Natural killer cell (primary cell): ENCODE results near the gene ULK1. TPM values are rescaled to one million over a fixed set of nuclear protein-coding genes. Genes with fewer than 3 reads are reported as not detected.

ENCODE experiments used
- ATAC-seq, 3 donors: fragments of 150-1000 bp in 2 of 3; fragments of 200-7000 bp in 1 of 3; cut with Tn5 transposase; 1 replicate in 1 of 3; 2 replicates in 2 of 3; pipeline ENCODE4 v1.10.0; 2021; ENCODE audit warnings: mild to moderate bottlenecking in 2 of 3, moderate library complexity in 2 of 3
- DNase-seq, 2 donors: peaks; one replicate each; pipeline versions ENCODE4 v3.0.0 to v3.0.0-alpha.2; 2013 to 2021; ENCODE audit warnings: mixed read lengths in 1 of 2
- H3K27ac ChIP-seq: one replicate; pipeline ENCODE4 v1.5.1; 2013; ENCODE audit warnings: mild to moderate bottlenecking, low read length
- H3K27me3 ChIP-seq: one replicate; pipeline ENCODE4 v1.6.1; 2013; ENCODE audit warnings: low read length; ENCODE audit not compliant: control insufficient read depth, insufficient read depth
- H3K36me3 ChIP-seq: one replicate; pipeline ENCODE4 v1.6.1; 2013; ENCODE audit warnings: low read length; ENCODE audit not compliant: control insufficient read depth, insufficient read depth
- H3K4me1 ChIP-seq: one replicate; pipeline ENCODE4 v1.6.1; 2013; ENCODE audit warnings: low read length; ENCODE audit not compliant: control insufficient read depth, insufficient read depth
- H3K4me3 ChIP-seq: one replicate; pipeline ENCODE4 v1.5.1; 2013; ENCODE audit warnings: low read length
- H3K9me3 ChIP-seq: one replicate; pipeline ENCODE4 v1.6.1; 2013; ENCODE audit warnings: low read length; ENCODE audit not compliant: control insufficient read depth, insufficient read depth
- H3K27ac Mint-ChIP-seq, 2 donors: one replicate each; pipeline ENCODE4 v1.8.0; 2022; ENCODE audit warnings: mild to moderate bottlenecking in 2 of 2, mixed read lengths in 2 of 2, moderate library complexity in 1 of 2
- H3K27me3 Mint-ChIP-seq, 2 donors: one replicate each; pipeline ENCODE4 v1.8.0; 2022; ENCODE audit warnings: low read depth in 2 of 2, mixed read lengths in 2 of 2
- H3K36me3 Mint-ChIP-seq: one replicate; pipeline ENCODE4 v1.8.0; 2022; ENCODE audit warnings: mixed read lengths
- H3K4me1 Mint-ChIP-seq, 2 donors: one replicate each; pipeline ENCODE4 v1.8.0; 2022; ENCODE audit warnings: mixed read lengths in 2 of 2
- H3K4me3 Mint-ChIP-seq: one replicate; pipeline ENCODE4 v1.8.0; 2022; ENCODE audit warnings: mild to moderate bottlenecking, moderate library complexity, mixed read lengths
- H3K9me3 Mint-ChIP-seq, 2 donors: one replicate each; pipeline ENCODE4 v1.8.0; 2022; ENCODE audit warnings: mixed read lengths in 2 of 2
- CTCF ChIP-seq: fragments of 200-600 bp; IDR thresholded peaks from one replicate; pipeline ENCODE4 v1.8.0; 2022; ENCODE audit warnings: antibody characterized with exemption
- WGBS: methylation state at CpG from one replicate; pipeline ENCODE4 v1.1.7; 2013; ENCODE audit warnings: missing lambda C conversion rate; ENCODE audit not compliant: insufficient coverage; 5-methylcytosine and 5-hydroxymethylcytosine counted together
- intact Hi-C: fragments of 100-400 bp; cut with micrococcal nuclease; formaldehyde crosslinking; loops from one replicate; pipeline ENCODE4 v1.14.2; 2022
- total RNA-seq, 4 donors: library from RNA; stranded (reverse); fragments of 120-200 nt in 1 of 4; gene quantifications; one replicate each; pipeline versions ENCODE4 v1.2.3 to v1.2.4, GENCODE V29; 2013 to 2022

The ULK1 gene
- total RNA-seq, 3 donors from 2014 or later (not counting 1 experiment from before 2014, with no cell fraction given): 99.1 to 142 (median 123) TPM

DNA sequence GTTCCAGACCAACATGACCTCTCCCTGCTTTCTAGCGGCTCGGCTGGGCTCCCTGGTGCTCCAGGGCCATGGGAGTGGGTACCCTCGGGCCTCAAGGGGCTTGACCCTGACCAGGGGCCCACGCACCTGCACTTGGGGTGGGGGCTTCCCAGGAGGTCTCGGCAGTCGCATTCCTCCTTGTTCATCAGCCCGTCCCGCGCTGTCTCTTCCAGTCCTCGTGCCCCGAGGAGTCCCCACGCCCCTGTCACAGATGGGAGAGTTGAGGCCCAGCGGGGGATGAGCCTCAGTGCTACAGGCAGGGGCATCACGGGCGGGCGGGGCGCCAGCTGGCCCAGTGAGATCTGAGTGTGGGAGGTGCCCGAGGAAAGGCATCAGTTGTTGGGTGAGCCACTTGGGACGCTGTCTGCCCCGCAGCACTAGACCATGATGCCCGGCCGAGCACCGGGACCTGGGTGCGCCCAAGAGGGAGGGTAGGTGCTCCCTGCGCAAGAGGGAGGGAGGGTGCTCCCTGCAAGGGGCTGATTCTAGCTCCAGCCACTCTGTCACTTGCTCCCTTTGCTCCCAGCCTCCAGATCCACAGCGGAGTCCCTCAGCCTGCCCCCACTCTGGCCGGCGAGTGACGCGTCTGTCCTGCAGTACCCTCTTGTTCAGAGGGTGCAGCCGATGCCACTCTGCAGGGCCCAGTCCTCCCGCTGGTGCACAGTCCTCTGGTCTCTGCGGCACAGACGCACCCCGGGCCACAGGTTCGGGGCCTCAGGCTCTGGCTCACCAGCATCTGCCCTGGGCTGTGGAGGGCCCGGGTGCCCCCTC lies 42.5 kb upstream of the ULK1 start:
- Mint-ChIP-seq H3K9me3 (no peaks in the 10 kb centered on the region), H3K36me3 (no peaks in the 10 kb centered on the region), H3K4me3 (no peak overlapping the region), H3K27me3 (peaks cover 0 to 5% of the 10 kb centered on the region in 2 donors), H3K4me1 (no peaks in the 10 kb centered on the region), H3K27ac (no peak overlapping the region)
- no peak for ATAC-seq
- intact Hi-C loops: no loop called here
- DNase-seq: no peak
- H3K27ac ChIP-seq: no peak overlapping the region
- WGBS: 85% methylated on average over 37 of the region's 37 CpGs
- no peaks in the 10 kb centered on the region for H3K27me3 ChIP-seq
- H3K4me3 ChIP-seq: no peak overlapping the region
- no peaks in the 10 kb centered on the region for H3K36me3 ChIP-seq
- TF ChIP-seq CTCF: no peak
- peaks cover 9% of the 10 kb centered on the region for H3K4me1 ChIP-seq
- H3K9me3 ChIP-seq: no peaks in the 10 kb centered on the region

GRCh38 chr12:131852551-131853299 lies 41.7 kb upstream of the ULK1 start:
- no peak overlapping the region for H3K27ac Mint-ChIP-seq
- no peak for ATAC-seq

GRCh38 chr12:131853832-131854797 lies 40.3 kb upstream of the ULK1 start:
- H3K27ac Mint-ChIP-seq: no peak overlapping the region
- Histone ChIP-seq H3K9me3 (no peaks in the 10 kb centered on the region), H3K4me3 (no peak overlapping the region), H3K4me1 (peaks cover 9% of the 10 kb centered on the region), H3K36me3 (no peaks in the 10 kb centered on the region), H3K27ac (no peak overlapping the region), H3K27me3 (no peaks in the 10 kb centered on the region)
- no peak for TF ChIP-seq CTCF
- 93% methylated on average over 35 of the region's 35 CpGs for WGBS
- peaks cover 0 to 5% of the 10 kb centered on the region in 2 donors for H3K27me3 Mint-ChIP-seq
- H3K36me3 Mint-ChIP-seq: no peaks in the 10 kb centered on the region
- H3K4me3 Mint-ChIP-seq: no peak overlapping the region
- H3K4me1 Mint-ChIP-seq: no peaks in the 10 kb centered on the region
- H3K9me3 Mint-ChIP-seq: no peaks in the 10 kb centered on the region
- no peak for DNase-seq
- intact Hi-C loops: no loop called here
- no peak for ATAC-seq

More at GRCh38 chr12:131852551-131853299, 41.7 kb upstream of the ULK1 start:
- no peak overlapping the region for H3K4me3 ChIP-seq
- H3K27ac ChIP-seq: no peak overlapping the region
- Mint-ChIP-seq H3K36me3 (no peaks in the 10 kb centered on the region), H3K27me3 (peaks cover 0 to 5% of the 10 kb centered on the region in 2 donors), H3K9me3 (no peaks in the 10 kb centered on the region), H3K4me1 (no peaks in the 10 kb centered on the region), H3K4me3 (no peak overlapping the region)
- no peaks in the 10 kb centered on the region for H3K9me3 ChIP-seq
- H3K36me3 ChIP-seq: no peaks in the 10 kb centered on the region
- H3K4me1 ChIP-seq: peaks cover 9% of the 10 kb centered on the region
- TF ChIP-seq CTCF: no peak
- 38% methylated on average over 24 of the region's 24 CpGs for WGBS
- no peaks in the 10 kb centered on the region for H3K27me3 ChIP-seq
- DNase-seq: no peak
- intact Hi-C loops: no loop called here
